Esophagus mucosa (tissue), 1 donor: ENCODE data around the gene CRABP2. TPM values are rescaled to one million over a fixed set of nuclear protein-coding genes. Genes with fewer than 3 reads are reported as not detected.

ENCODE experiments used
- ATAC-seq: fragments of 200-7000 bp; cut with Tn5 transposase; one replicate; pipeline ENCODE4 v1.9.1; 2020
- total RNA-seq: library from RNA; stranded (reverse); gene quantifications from one replicate; pipeline ENCODE4 v1.2.4, GENCODE V29; 2023
- donor health status: DM: yes; HTN: yes; CAD: no.

Gene CRABP2
- 1,373 TPM for total RNA-seq

DNA sequence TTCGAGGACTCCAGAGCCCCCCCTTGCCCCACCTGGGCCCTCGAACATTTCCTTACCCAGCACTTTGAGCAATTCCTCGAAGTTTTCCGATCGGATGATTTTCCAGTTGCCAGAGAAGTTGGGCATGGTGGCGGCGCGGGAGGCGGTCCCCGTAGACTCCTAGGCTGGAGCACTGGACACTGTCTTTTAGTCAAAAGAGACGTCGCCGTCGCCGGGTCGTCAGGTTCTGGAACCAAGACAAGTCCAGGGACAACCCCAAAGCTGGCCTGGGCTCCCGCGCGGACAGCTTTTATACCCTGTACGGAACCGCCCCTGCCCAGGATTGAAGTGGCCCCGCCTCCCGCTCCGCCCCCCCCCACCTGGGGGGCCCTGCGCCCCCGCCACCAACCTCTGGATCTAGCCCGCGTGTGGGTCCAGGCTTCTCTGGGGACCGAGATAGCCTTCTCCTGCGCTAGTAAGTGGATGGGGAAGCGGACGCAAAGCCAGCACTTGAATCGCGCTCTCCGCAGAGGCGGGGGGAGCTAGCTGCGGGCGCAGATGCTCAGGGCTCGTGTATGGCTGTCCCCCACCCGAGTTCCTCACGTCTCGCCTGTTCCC is at the start of gene CRABP2:
Gene CRABP2 (minus strand): TSS at position 263 of the 597 bp plus-strand sequence. CDS start 137 bp downstream, at position 126.
- peak; percentile 11 for ATAC-seq

GRCh38 chr1:156754219-156754618 is 48.8 kb upstream of the CRABP2 start:
- ATAC-seq: no peak

DNA sequence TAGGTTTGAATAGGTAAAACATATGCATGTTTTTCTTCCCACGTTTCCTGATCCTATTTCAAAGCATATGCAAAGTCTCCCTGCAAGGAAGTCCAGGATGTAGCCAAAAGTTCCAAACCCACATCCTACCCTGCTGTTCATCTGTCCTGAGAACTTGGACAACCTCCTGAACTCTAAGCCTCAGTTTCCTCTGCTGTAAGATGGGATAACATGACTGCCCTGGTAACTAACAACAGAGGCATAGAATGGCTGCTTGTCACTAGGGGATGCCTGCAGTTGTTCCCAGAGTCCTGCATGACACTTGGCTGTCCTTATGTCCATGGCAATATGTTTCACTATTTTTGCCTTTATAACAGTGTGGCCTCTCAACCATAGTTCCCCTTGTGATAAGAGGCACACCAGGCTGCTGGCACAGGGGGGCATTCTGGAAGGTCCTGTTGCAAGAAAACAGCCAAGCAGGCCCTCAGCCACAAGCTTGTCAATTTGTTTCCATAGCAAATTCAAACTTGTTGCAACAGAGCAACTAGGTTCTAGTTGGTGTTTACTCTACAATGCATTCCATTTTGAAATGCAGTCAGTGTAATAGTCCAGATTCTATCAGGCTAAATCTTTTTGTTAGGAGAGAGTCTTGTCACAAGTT is 47.6 kb upstream of the CRABP2 start:
- no peak for ATAC-seq

- ATAC-seq: peak; percentile 85
Measured at GRCh38 chr1:156751757-156752481, 46.5 kb upstream of the CRABP2 start.

DNA sequence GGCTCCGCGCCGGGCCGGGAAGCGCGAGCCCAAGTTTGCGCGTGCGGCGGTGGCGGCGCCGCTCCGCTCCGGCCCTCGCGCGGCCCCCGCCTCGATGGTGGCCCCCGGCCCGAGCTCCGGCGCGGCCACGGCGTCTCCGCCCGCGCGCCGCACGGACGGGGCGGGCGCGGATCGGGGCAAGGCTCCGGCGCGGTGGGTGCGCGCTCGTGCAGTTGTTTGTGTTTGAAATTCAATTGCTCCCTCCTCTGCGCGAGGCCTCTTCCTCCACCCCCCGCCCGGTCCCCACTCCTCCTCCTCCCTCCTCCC is 46.0 kb upstream of the CRABP2 start, which contains the start of gene HDGF:
Gene HDGF (minus strand): TSS at position 225 of the 306 bp plus-strand sequence. CDS start 246 bp downstream, outside the sequence.
- ATAC-seq: no peak

DNA sequence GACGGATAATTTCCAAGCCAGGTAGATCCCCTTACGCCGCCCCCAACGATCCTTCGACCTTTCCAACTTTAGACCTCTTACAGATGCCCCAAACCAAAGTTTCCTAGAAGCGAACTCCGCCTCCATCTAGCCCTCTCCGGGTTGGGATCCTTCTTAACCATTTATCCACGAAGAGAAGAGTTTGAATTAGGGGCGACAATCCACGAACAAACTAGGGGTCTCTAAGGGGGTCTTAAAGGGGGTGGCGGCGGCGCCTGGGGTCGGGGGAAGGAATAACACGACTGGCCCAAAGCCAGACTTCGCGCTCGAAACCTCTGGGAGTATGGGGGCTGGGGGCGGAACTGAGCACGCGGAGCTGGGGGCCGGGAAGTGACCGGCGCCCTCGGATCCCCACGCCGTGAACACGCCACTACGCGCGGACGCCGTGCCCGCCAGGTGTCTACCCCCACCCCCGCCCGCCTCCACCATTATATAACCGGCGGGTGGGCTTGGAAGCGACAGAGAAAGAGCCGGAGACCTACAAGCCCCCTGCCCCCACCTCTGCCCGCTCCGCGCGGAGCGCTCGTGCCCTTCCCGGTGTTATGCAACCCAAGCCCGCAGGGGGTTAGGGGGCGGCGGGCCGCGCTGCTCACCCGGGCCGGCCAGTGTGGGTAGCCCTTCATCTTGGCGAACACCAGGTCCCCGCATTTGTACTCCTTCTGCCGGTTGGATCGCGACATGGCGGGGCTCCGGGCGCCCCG is 45.5 kb upstream of the CRABP2 start:
- ATAC-seq: no peak

- peak; percentile 58 for ATAC-seq
Measured at GRCh38 chr1:156750191-156750672, 44.8 kb upstream of the CRABP2 start.

GRCh38 chr1:156749419-156750118 is 44.2 kb upstream of the CRABP2 start:
- no peak for ATAC-seq

DNA sequence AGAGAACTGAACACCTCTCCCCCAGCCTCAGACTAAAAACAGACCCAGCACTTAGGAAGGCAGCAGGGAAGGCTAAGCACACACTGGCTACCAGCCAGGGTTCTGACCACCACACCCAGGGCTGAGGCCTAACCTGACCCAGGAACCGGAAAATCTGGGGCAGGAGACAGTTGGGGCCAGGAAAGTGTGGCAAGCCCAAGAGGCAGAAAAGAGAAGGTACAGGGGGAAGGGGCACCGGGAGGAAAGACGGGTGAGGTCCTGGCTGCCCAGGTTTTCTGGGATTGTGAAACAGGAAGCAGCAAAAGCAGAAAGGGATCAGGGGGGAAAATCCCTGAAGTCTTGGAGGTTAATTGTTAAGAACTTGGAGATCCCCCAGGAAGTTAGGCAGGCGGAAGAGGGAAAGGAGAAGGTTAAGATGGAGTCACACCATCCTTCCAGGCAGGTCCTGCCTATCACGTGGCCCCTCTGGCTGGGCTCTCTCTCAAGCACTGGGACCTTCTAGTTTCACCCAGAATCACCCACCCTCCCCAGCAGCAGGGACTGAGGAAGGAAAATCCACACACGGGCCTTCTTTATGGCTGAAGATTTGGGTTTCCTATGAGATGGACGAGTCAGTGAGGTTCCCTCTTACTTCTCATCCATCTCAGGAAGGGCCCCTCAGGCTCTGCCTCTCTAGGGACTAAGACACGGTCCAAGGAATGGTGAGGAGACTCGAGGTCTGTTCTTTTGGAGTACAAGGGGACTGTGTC is 43.5 kb upstream of the CRABP2 start:
- peak; percentile 45 for ATAC-seq

DNA sequence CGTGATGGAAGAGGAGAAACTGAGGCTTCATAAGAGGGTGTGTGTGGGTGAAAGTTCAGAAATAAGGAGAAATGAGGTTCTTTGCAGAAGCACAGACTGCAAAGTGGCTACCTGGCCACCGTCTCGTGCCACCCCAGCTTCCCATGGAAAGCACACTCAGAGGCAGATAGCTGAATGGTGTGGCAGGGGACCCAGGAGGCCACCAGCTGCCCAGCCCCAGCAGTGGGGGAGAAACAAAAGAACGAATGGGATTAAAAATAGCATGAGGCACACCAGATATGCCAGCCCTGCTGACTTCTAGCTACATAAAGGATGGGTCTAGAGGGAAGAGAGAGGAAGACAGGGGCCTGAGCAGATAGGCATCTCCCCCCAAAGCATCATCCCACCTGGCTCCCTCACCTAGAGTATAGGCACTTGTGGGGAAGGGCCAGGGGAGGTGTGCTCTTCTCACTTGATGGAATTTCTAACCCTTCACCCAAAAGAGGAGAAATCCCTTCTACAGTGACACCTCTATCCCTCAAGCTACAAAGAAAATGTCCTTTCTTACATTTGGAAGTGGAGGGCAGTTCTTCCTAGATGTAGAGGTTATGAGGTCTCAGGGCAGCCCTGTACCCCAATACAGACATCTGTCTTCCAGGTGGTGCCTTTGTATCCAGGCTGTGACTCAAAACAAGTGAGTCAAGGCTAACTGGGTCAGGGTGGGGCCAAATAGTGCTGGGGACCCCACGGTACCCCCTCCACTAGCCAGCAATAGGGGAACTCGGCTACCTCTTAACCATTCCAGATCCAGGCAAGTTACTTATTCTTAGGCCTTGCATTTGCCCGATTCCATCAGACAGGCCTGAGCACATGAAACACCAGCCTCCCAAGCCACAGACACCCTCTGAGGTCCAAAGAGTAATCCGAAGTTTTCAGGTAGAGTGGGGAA is 42.6 kb upstream of the CRABP2 start:
- no peak for ATAC-seq

- peak; percentile 24 for ATAC-seq
Measured at GRCh38 chr1:156746728-156747631, 41.6 kb upstream of the CRABP2 start.

GRCh38 chr1:156746406-156746727 is 41.0 kb upstream of the CRABP2 start:
- no peak for ATAC-seq

DNA sequence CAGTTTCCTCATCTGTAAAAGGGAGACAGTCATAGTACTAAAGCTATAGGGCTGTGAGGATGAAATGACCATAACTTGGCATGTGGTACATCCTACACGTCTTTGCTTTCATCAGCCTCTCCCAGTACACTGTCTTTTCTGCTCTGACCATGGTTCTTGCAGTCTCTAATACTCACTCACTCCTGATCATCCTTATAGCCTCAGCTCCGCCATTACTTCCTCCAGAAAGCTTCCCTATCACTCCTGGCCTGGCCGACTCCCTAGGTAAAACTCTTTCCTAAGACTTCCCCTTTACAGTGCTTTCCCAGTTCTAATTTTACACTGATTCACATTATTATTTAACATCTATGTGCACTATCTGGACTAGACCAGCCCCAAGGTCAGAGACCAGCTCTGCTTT is 40.5 kb upstream of the CRABP2 start:
- no peak for ATAC-seq

DNA sequence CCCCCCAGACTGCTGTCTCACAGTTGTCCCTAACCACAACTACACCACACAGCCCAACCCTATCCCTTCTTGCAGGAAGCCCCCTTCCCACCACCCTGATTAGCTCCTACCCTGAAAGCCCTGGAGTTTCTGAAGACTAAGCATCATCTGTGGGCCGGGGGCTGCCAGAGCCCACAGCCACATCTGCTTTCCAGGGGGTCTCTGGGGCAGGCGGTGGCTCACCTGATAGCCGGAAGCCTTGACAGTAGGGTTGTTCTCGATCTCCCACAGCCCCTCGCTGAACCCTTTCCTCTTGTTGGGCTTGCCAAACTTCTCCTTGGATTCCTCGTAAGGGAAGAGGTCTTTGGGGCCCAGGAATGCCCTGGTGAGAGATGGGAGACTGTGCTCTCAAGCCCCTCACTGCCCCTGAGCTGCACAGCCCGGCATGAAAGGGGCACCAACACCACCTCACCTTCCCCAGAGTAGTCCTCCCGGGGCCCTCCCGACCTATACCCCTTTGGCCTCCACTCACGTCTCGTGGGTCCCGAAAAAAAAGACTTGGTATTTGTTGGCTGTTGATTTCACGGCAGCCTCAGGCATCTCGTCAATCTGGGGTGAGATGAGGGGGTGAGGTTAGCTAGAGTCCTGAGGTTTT is 39.5 kb upstream of the CRABP2 start:
- ATAC-seq: no peak

DNA sequence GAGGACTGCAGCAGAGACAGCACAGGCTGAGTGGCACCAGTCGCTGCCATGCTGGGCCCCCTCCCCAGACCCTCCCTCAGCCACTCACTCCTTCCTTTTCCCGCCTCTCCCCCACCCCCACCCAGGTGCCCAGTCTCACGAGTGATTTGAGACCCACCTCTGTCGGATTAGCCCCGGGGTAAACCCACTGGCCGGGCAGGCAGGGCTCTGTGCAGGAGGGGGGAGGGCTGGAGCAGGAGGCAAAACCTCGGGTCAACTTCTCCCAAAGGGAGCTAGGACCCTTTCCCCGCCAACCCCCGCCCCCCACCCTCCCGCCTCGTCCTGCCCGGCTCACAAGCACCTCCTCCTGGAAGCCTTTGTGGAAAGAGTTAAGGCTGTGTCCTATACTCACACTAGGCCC is 39.0 kb upstream of the CRABP2 start:
- ATAC-seq: no peak

DNA sequence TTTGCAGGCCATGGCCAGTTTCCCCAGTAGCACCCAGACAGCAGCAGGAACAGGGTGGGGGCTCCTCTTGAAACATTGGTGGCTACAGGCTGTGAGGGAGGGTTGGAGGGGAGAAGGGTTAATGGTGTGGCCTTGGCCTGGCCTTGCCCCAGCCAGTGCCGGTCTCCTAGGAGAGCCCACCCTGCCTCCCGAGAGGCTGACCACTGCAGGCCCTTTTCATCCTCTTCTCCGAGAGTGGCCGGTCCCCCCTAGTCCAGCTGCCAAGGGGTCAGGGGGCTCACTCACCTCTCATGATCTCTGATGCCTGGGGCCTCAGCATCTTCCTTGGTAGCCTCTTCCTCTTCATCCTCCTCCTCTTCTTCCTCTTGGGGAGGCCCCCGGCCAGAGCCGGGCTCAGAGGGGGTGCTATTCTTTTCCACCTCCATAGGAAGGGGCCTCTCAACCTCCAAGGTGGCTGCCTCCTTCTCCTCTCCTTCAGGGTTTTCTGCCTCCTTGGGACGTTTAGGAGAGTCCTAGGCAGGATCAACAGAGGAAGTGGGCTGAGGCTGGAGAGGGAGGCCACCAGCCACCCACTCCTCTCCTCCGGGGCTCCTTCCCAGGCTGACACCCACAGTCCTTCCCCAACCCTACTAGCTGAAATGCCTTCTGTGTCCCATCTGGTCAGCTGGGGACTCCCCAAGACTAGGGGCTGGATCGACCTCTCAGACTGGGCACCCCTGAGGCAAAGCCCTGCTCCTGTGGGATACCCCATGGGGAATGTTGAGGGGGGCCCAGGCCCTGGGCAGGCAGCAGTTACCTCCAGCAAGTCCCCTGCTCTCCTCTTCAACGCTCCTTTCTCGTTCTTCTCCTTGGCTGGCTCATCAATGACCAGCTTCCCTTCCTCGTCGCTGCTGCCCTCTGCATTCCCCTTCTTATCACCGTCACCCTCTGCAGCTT is 38.3 kb upstream of the CRABP2 start:
- no peak for ATAC-seq

DNA sequence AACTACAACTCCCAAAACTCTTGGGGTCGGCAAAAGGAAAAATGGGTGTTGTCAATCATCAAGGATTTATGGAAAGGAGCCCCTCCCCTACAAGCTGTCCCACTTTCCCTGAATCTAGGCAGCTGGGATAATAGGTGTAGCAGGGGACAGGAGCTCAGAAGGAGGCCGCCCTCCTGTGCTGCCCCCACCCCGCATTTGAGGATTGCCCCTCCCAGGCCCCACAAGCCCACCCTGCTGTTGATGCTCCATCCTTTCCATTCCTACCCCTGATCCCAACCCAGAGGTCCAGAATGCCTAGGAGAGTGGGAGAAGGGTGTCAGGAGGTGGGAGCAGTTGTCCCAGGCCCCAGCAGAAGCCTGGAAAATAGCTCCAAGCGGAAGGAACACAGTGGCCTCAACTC is 37.4 kb upstream of the CRABP2 start:
- ATAC-seq: no peak

- ATAC-seq: no peak
Measured at GRCh38 chr1:156742017-156742416, 36.6 kb upstream of the CRABP2 start.
